Endothelial cell of umbilical vein (primary cell): ENCODE results near the gene PIM3. TPM values are rescaled to one million over a fixed set of nuclear protein-coding genes. Genes with fewer than 3 reads are reported as not detected.

ENCODE experiments used
- BruUV-seq: library from RNA; stranded (reverse); fragments of 400-500 nt; replicated peaks from 2 replicates; lab custom pipeline; 2021; lab: Mats Ljungman, UMichigan
- CTCF ChIA-PET: fragments of 300-600, 350-600 bp; sonication (Branson Sonifier 250); formaldehyde crosslinking; loops from one replicate; lab custom pipeline; 2021; ENCODE audit warnings: antibody characterized with exemption, inconsistent platforms; lab: Charles Lee
- POLR2A ChIA-PET: fragments of 300-600, 350-600 bp; sonication (Branson Sonifier 250); formaldehyde crosslinking; loops from one replicate; lab custom pipeline; 2021; ENCODE audit warnings: antibody characterized with exemption, inconsistent platforms; lab: Charles Lee
- DNase-seq: peaks from one replicate; pipeline ENCODE4 v3.0.0-alpha.2; 2011; ENCODE audit warnings: low read depth, low spot score
- FAIRE-seq: peaks from 2 replicates; lab custom pipeline; 2011; peaks lifted over from hg19 to GRCh38; lab: Jason Lieb, UNC
- H2AFZ ChIP-seq: 2 replicates; pipeline ENCODE4 v1.6.0; 2012; ENCODE audit warnings: low read depth, low read length, control low read depth, inconsistent platforms
- H3K27ac ChIP-seq: 2 replicates; pipeline ENCODE4 v1.5.1; 2011; ENCODE audit warnings: low read depth, mild to moderate bottlenecking, control low read depth, low read length, moderate library complexity; ENCODE audit not compliant: insufficient read depth
- H3K27me3 ChIP-seq, 2 experiments: 2 replicates each; pipeline versions ENCODE4 v1.6.0 to v1.6.1; 2011; ENCODE audit warnings: low read length in 2 of 2, mixed read lengths in 1 of 2; ENCODE audit not compliant: control insufficient read depth in 2 of 2, insufficient read depth in 2 of 2
- H3K36me3 ChIP-seq, 2 experiments: 2 replicates in 1 of 2; 3 replicates in 1 of 2; pipeline ENCODE4 v1.5.1; 2011; ENCODE audit warnings: low read length in 2 of 2, mild to moderate bottlenecking in 1 of 2, moderate library complexity in 1 of 2; ENCODE audit not compliant: control insufficient read depth in 2 of 2, insufficient read depth in 2 of 2; ENCODE audit errors: extremely low read depth in 1 of 2
- H3K4me1 ChIP-seq: 3 replicates; pipeline ENCODE4 v1.5.1; 2011; ENCODE audit warnings: mild to moderate bottlenecking, low read length; ENCODE audit not compliant: control insufficient read depth, insufficient read depth; ENCODE audit errors: extremely low read depth
- H3K4me2 ChIP-seq: 2 replicates; pipeline ENCODE4 v1.6.1; 2011; ENCODE audit warnings: low read length, control low read depth, mixed read lengths; ENCODE audit not compliant: insufficient read depth
- H3K4me3 ChIP-seq, 3 experiments: fragments of 200-600 bp in 1 of 3; sonication (generic), shearing (Covaris generic) in 1 of 3; replicated peaks in 1 of 3; 2 replicates each; pipeline ENCODE4 v1.5.1; 2011 to 2016; ENCODE audit warnings: control low read depth in 3 of 3, low read length in 3 of 3, mild to moderate bottlenecking in 2 of 3, inconsistent platforms in 1 of 3, low read depth in 1 of 3, moderate library complexity in 1 of 3; ENCODE audit not compliant: insufficient read depth in 1 of 3
- H3K79me2 ChIP-seq: 2 replicates; pipeline ENCODE4 v1.6.0; 2012; ENCODE audit warnings: low read length, inconsistent platforms; ENCODE audit not compliant: control insufficient read depth, insufficient read depth
- H3K9ac ChIP-seq: replicated peaks from 2 replicates; pipeline ENCODE3; 2011; ENCODE audit warnings: low read length, control low read depth; ENCODE audit not compliant: insufficient read depth; ENCODE audit errors: extremely low read depth
- H3K9me1 ChIP-seq: replicated peaks from 3 replicates; pipeline ENCODE4 v1.6.0; 2011; ENCODE audit warnings: mild to moderate bottlenecking, low read length; ENCODE audit not compliant: control insufficient read depth, insufficient read depth; ENCODE audit errors: extremely low read depth
- H3K9me3 ChIP-seq: replicated peaks from 2 replicates; pipeline ENCODE4 v1.5.1; 2012; ENCODE audit warnings: low read length, inconsistent platforms; ENCODE audit not compliant: control insufficient read depth, insufficient read depth
- H4K20me1 ChIP-seq: replicated peaks from 2 replicates; pipeline ENCODE3; 2011; ENCODE audit warnings: mild to moderate bottlenecking, low read length; ENCODE audit not compliant: control insufficient read depth, insufficient read depth; ENCODE audit errors: extremely low read depth
- CTCF ChIP-seq, 2 donors: IDR thresholded peaks; 1 replicate in 1 of 2; 2 replicates in 1 of 2; pipeline ENCODE4 v1.5.1; 2011; ENCODE audit warnings: low read length in 2 of 2, mild to moderate bottlenecking in 2 of 2, moderate library complexity in 2 of 2, control low read depth in 1 of 2, inconsistent platforms in 1 of 2, low read depth in 1 of 2; ENCODE audit not compliant: insufficient read depth in 1 of 2; ENCODE audit errors: extremely low read depth in 1 of 2
- EZH2 ChIP-seq: IDR thresholded peaks from 2 replicates; pipeline ENCODE4 v1.6.1; 2012; ENCODE audit warnings: borderline replicate concordance, low read depth, mild to moderate bottlenecking, moderate library complexity, low read length, inconsistent platforms; ENCODE audit not compliant: severe bottlenecking
- FOS ChIP-seq: IDR thresholded peaks from 2 replicates; pipeline ENCODE4 v1.6.1; 2011; ENCODE audit warnings: mild to moderate bottlenecking, low read length, moderate library complexity, borderline replicate concordance; ENCODE audit not compliant: insufficient read depth
- GATA2 ChIP-seq: IDR thresholded peaks from 2 replicates; pipeline ENCODE4 v1.7.0; 2011; ENCODE audit warnings: low read depth, mild to moderate bottlenecking, moderate library complexity, mixed read lengths, low read length; ENCODE audit not compliant: insufficient read length, insufficient read depth
- JUN ChIP-seq: IDR thresholded peaks from 2 replicates; pipeline ENCODE4 v1.6.1; 2011; ENCODE audit warnings: borderline replicate concordance, low read depth; ENCODE audit not compliant: insufficient read length, insufficient read depth
- MYC ChIP-seq: IDR thresholded peaks from one replicate; pipeline ENCODE4 v1.6.1; 2011; ENCODE audit warnings: mild to moderate bottlenecking, low read depth, low read length
- POLR2AphosphoS5 ChIP-seq: IDR thresholded peaks from 2 replicates; pipeline ENCODE4 v1.6.1; 2012; ENCODE audit warnings: low read depth, mild to moderate bottlenecking, control low read depth, low read length, moderate library complexity; ENCODE audit not compliant: insufficient read depth
- dilution Hi-C: fragments of 300-500 bp; cut with MboI; formaldehyde crosslinking; loops from one replicate; pipeline ENCODE4 v1.15.0; 2019; ENCODE audit warnings: low sequenced_read_pairs; ENCODE audit not compliant: extremely low pct_ligation_motif_present
- intact Hi-C: fragments of 100-400 bp; cut with micrococcal nuclease; formaldehyde crosslinking; loops from one replicate; pipeline ENCODE4 v1.10.0; 2022
- polyA plus RNA-seq, 4 experiments: library from polyadenylated mRNA; depleted of rRNA in 3 of 4; stranded (reverse) in 3 of 4; unstranded in 1 of 4; fragments of >200 nt; gene quantifications; 2 replicates each; pipeline versions ENCODE4 v1.2.1 to v1.2.3, GENCODE V29; 2011 to 2012; ENCODE audit warnings: missing spikeins in 1 of 4
- total RNA-seq: library from RNA; stranded (reverse); gene quantifications from 2 replicates; pipeline ENCODE4 v1.2.3, GENCODE V29; 2021

The PIM3 gene
- total and polyA plus RNA-seq, 2 donors (not counting 3 experiments of a cell fraction or from before 2014, with no cell fraction given): 131 to 185 TPM

GRCh38 chr22:49943771-49944398, 16.7 kb upstream of the PIM3 start:
- Histone ChIP-seq H3K4me3 (no peak overlapping the region), H3K9me1 (no peaks in the 10 kb centered on the region), H4K20me1 (no peaks in the 10 kb centered on the region), H3K9me3 (no peaks in the 10 kb centered on the region), H2AFZ (no peak overlapping the region), H3K27me3 (no peaks in the 10 kb centered on the region), H3K4me1 (peaks cover 4% of the 10 kb centered on the region), H3K9ac (no peak overlapping the region), H3K79me2 (no peaks in the 10 kb centered on the region), H3K4me2 (no peak overlapping the region), H3K27ac (no peak overlapping the region), H3K36me3 (no peaks in the 10 kb centered on the region)
- dilution Hi-C loops (no loop called here), intact Hi-C loops (no loop called here)
- no peak for FAIRE-seq
- no peak for TF ChIP-seq POLR2AphosphoS5
- TF ChIP-seq JUN: no peak
- no peak for TF ChIP-seq MYC
- TF ChIP-seq FOS: no peak
- no peak for TF ChIP-seq CTCF (IDR thresholded peaks at IDR 0.05; ENCODE audit: extremely low read depth in 1 of 2, insufficient read depth in 1 of 2, low read depth in 1 of 2, low read length in 2 of 2)
- TF ChIP-seq GATA2: no peak
- no peak for TF ChIP-seq EZH2
- ChIA-PET CTCF (interaction anchor here (0.9 to 1.0 kb wide), 2 partner anchors 8 to 9 kb away, joined by 3 read pairs; no protein-coding TSS in a partner anchor), POLR2A (no interaction called here)
- no peak for DNase-seq
- no TSS peak for BruUV-seq
